GM13977 (cell line): Measurements from ENCODE around the gene TNRC6B.

Experiments
- DNase-seq: peaks from one replicate; pipeline ENCODE4 v3.0.0; 2012; ENCODE audit warnings: low spot score
- CTCF ChIP-seq: IDR thresholded peaks from 2 replicates; pipeline ENCODE4 v1.5.1; 2012; ENCODE audit warnings: mild to moderate bottlenecking, control low read depth; ENCODE audit not compliant: insufficient read depth; ENCODE audit errors: extremely low read depth, missing control alignments
- in situ Hi-C: fragments of 300-500 bp; cut with MboI; formaldehyde crosslinking; loops from one replicate; pipeline ENCODE4 v1.12.0; 2022; ENCODE audit warnings: low sequenced_read_pairs, low pct_unique_long_range_greater_than_20kb, mixed read lengths, inconsistent platforms; ENCODE audit not compliant: unreplicated experiment

The TNRC6B gene

GRCh38 chr22:40271440-40271839, 93.7 kb downstream of the TNRC6B start:
- no peak for DNase-seq
- in situ Hi-C loops, result no loop called here
- TF ChIP-seq CTCF, result no peak

GRCh38 chr22:40273319-40273718, 95.6 kb downstream of the TNRC6B start:
- in situ Hi-C loops, result no loop called here
- DNase-seq, result no peak
- TF ChIP-seq CTCF, result no peak

DNA sequence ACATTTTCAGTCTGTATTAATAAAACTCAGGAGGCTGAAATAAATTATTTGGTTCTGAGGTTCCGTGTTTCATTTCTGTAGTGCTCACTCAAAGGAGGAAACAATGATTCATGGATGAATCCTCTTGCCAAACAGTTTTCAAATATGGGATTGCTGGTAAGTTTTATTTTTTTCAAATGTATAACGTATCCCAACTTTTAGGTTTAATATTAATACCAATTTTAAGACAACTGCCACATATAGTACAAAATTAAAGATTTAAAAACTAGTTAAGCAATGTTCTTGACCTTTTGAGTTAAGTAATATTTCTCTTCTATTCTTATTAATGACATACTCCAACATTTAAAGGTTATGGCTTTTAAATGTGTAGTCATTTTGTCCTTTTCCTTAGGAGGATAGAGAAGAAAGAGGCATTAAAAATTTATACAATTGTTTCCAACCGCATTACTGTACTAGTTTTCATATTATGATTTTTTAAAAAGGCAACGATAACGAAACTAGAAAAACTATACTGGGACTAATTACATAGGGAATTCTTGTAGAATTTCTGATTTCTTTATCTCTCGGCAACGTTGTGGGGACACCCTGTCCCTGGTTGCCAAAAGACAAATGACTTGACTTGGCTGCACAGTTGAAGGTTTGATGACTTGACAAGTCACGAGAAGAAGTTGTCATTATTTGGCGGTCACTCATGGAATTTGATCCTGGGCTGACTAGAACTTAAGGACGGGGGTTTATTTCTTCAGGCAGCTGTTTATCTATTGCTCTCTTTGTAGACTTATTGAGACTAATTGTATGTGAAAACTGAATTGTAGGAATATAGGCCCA, 99.5 kb downstream of the TNRC6B start:
- in situ Hi-C loops, result no loop called here
- no peak for DNase-seq
- TF ChIP-seq CTCF, result no peak

DNA sequence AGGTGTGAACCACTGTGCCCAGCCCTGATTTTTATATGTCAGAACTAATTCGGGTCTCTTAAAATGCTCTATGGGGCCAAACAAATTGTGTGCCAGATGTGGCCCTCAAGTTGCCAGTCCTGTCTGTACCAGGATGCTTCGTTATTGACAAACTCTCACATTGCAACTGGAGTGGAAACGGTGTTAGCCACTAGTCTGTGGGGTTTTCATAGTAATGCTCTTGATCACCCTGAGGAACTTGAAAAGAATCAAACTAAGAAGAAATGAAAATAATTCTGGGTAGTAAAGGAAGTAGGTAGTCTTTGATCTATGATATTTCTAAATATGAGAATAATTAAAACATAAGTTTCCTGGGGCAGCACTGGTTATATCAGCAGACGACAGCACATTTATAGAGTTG, 101.3 kb downstream of the TNRC6B start:
- in situ Hi-C loops, result no loop called here
- no peak for TF ChIP-seq CTCF
- no peak for DNase-seq

DNA sequence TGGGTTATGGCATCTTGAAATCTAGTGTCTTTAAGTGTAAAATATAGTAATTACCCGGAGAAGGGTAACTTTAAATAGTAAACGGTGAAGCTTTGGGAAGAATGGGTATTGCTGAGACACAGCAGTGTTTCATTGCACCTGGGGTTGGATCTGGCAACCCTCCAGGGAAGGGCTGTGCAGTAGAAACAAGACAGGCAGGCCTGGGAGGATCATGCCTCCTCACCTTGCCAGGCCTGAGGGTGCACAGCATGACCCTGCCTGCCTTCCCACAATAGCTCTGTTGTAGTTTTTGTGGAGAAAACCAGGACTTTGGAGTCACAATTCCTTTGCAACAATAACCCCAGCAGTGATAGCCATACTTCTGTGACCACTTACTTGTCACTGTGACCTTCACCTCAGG, 104.0 kb downstream of the TNRC6B start:
- in situ Hi-C loops, result no loop called here
- no peak for DNase-seq
- no peak for TF ChIP-seq CTCF

GRCh38 chr22:40285513-40285912, 107.8 kb downstream of the TNRC6B start:
- DNase-seq, result no peak
- in situ Hi-C loops, result no loop called here
- no peak for TF ChIP-seq CTCF
